Measurements from ENCODE around the gene RNASE7.
"Not testable (repeated sequence)": the region's sequence is repeated elsewhere in the genome, so short reads cannot be mapped to it uniquely, and the experiment has no call there.

The RNASE7 gene

GRCh38 chr14:21032326-21033132, 9.6 kb upstream of the RNASE7 start:
- no peak overlapping the region for H3K9ac ChIP-seq (ENCODE audit: low read depth in 1 of 2, low read length in 2 of 2)
- H3K4me1 ChIP-seq (ENCODE audit: control insufficient read depth in 2 of 2, insufficient read depth in 2 of 2, low read length in 2 of 2), result no peaks in the 10 kb centered on the region
- no peak overlapping the region for H3K4me3 ChIP-seq (ENCODE audit: low read length in 2 of 2)
- no peaks in the 10 kb centered on the region for H3K36me3 ChIP-seq (ENCODE audit: control insufficient read depth in 2 of 2, insufficient read depth in 2 of 2, low read length in 2 of 2)
- no peaks in the 10 kb centered on the region for H3K27me3 ChIP-seq (ENCODE audit: control insufficient read depth in 2 of 2, insufficient read depth in 2 of 2, low read length in 2 of 2)
- H3K27ac ChIP-seq (ENCODE audit: low read depth in 2 of 2, low read length in 2 of 2), result no peak overlapping the region
- H3K9me3 ChIP-seq (ENCODE audit: control insufficient read depth in 2 of 2, low read length in 2 of 2), result no peaks in the 10 kb centered on the region

- Histone ChIP-seq H3K36me3 (ENCODE audit: control insufficient read depth in 2 of 2, insufficient read depth in 2 of 2, low read length in 2 of 2) (no peaks in the 10 kb centered on the region), H3K9ac (ENCODE audit: low read depth in 1 of 2, low read length in 2 of 2) (no peak overlapping the region), H3K27ac (ENCODE audit: low read depth in 2 of 2, low read length in 2 of 2) (no peak overlapping the region), H3K27me3 (ENCODE audit: control insufficient read depth in 2 of 2, insufficient read depth in 2 of 2, low read length in 2 of 2) (no peaks in the 10 kb centered on the region), H3K4me3 (ENCODE audit: low read length in 2 of 2) (no peak overlapping the region), H3K4me1 (ENCODE audit: control insufficient read depth in 2 of 2, insufficient read depth in 2 of 2, low read length in 2 of 2) (no peaks in the 10 kb centered on the region), H3K9me3 (ENCODE audit: control insufficient read depth in 2 of 2, low read length in 2 of 2) (no peaks in the 10 kb centered on the region)
Observed at GRCh38 chr14:21033133-21033698, 8.9 kb upstream of the RNASE7 start.

DNA sequence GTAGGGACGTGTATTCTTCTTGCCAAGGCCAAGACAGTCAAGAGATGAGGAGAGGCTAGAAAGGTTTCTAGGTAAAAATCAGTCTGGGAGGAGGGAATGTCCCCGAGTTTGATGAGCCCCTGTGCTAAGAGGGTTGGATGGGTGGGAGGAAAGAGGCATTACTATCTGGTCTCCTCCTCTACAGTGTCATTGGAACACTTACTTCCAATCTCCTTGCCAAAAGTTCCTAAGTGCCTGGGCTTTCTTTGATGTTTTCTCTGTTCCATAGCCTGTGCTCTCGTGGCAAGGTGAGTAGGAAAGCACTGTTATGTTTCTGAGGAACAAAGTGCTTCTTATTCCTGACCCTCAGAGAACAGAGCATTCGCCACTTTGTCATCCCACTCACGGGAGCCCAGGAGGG, 7.5 kb upstream of the RNASE7 start, which contains the start of gene RNASE13:
Gene RNASE13, minus strand, starts transcription at position 101 of the 400 bp plus-strand sequence. CDS start 519 bp downstream, outside the sequence.
- no peak within 1 kb of the TSS for H3K27ac ChIP-seq (ENCODE audit: low read depth in 2 of 2, low read length in 2 of 2)
- H3K36me3 ChIP-seq (ENCODE audit: control insufficient read depth in 2 of 2, insufficient read depth in 2 of 2, low read length in 2 of 2), result no peaks in the 10 kb centered on the region
- H3K27me3 ChIP-seq (ENCODE audit: control insufficient read depth in 2 of 2, insufficient read depth in 2 of 2, low read length in 2 of 2), result no peaks in the 10 kb centered on the region
- no peak within 1 kb of the TSS for H3K9ac ChIP-seq (ENCODE audit: low read depth in 1 of 2, low read length in 2 of 2)
- H3K4me3 ChIP-seq (ENCODE audit: low read length in 2 of 2), result no peak within 1 kb of the TSS
- no peaks in the 10 kb centered on the region for H3K9me3 ChIP-seq (ENCODE audit: control insufficient read depth in 2 of 2, low read length in 2 of 2)
- H3K4me1 ChIP-seq (ENCODE audit: control insufficient read depth in 2 of 2, insufficient read depth in 2 of 2, low read length in 2 of 2), result peaks cover 13 to 14% of the 10 kb centered on the region in 2 donors

DNA sequence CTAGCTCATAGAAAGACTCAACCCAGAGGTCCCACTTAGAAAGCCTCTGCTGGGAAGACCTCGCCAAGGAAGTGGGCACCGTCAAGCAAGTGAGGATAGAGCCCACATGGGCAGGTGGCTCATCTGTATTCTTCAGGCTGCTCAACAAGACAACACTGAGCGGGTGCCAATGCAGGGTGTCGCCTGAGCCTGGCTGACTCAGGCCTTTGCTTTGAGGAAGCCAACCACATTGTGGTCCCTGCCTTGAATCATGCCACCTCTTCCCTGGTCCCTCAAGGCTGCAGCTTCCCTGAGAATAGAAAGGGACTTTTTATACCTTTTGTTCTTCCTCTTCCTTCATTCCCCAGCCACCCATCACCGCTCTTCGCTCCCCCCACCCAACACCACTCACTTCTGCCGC, 5.4 kb upstream of the RNASE7 start:
- H3K9ac ChIP-seq (ENCODE audit: low read depth in 1 of 2, low read length in 2 of 2), result no peak overlapping the region
- H3K4me1 ChIP-seq (ENCODE audit: control insufficient read depth in 2 of 2, insufficient read depth in 2 of 2, low read length in 2 of 2), result peaks cover 14 to 15% of the 10 kb centered on the region in 2 donors
- no peak overlapping the region for H3K4me3 ChIP-seq (ENCODE audit: low read length in 2 of 2)
- H3K9me3 ChIP-seq (ENCODE audit: control insufficient read depth in 2 of 2, low read length in 2 of 2), result no peaks in the 10 kb centered on the region
- H3K27me3 ChIP-seq (ENCODE audit: control insufficient read depth in 2 of 2, insufficient read depth in 2 of 2, low read length in 2 of 2), result no peaks in the 10 kb centered on the region
- no peak overlapping the region for H3K27ac ChIP-seq (ENCODE audit: low read depth in 2 of 2, low read length in 2 of 2)
- no peaks in the 10 kb centered on the region for H3K36me3 ChIP-seq (ENCODE audit: control insufficient read depth in 2 of 2, insufficient read depth in 2 of 2, low read length in 2 of 2)

DNA sequence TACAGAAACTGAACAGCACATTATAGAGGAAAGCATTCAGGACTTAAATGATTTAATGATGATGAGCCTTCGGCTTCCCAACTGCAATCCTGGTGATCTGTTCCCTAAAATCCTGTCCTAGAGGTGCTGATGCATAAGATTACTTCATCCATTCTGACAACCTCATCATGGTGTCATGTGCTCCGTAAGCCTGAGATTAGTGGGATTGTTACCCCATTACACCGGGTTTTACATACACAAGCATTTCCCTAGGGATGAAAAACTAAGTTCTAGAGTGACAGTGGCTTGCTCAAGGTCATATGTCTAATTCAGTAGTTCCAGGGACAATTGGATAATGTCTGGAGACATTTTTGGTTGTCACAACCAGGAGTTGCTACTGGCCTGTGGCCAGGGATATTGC, 5.0 kb upstream of the RNASE7 start:
- peaks cover 14 to 15% of the 10 kb centered on the region in 2 donors for H3K4me1 ChIP-seq (ENCODE audit: control insufficient read depth in 2 of 2, insufficient read depth in 2 of 2, low read length in 2 of 2)
- no peak overlapping the region for H3K9ac ChIP-seq (ENCODE audit: low read depth in 1 of 2, low read length in 2 of 2)
- no peak overlapping the region for H3K4me3 ChIP-seq (ENCODE audit: low read length in 2 of 2)
- H3K9me3 ChIP-seq (ENCODE audit: control insufficient read depth in 2 of 2, low read length in 2 of 2), result no peaks in the 10 kb centered on the region
- H3K27ac ChIP-seq (ENCODE audit: low read depth in 2 of 2, low read length in 2 of 2), result no peak overlapping the region
- H3K27me3 ChIP-seq (ENCODE audit: control insufficient read depth in 2 of 2, insufficient read depth in 2 of 2, low read length in 2 of 2), result no peaks in the 10 kb centered on the region
- H3K36me3 ChIP-seq (ENCODE audit: control insufficient read depth in 2 of 2, insufficient read depth in 2 of 2, low read length in 2 of 2), result no peaks in the 10 kb centered on the region

- H3K27ac ChIP-seq (ENCODE audit: low read depth in 2 of 2, low read length in 2 of 2), result peak overlapping the region; percentile 36 to 68
- H3K4me1 ChIP-seq (ENCODE audit: control insufficient read depth in 2 of 2, insufficient read depth in 2 of 2, low read length in 2 of 2), result peaks cover 23 to 29% of the 10 kb centered on the region in 2 donors
- H3K36me3 ChIP-seq (ENCODE audit: control insufficient read depth in 2 of 2, insufficient read depth in 2 of 2, low read length in 2 of 2), result no peaks in the 10 kb centered on the region
- H3K9ac ChIP-seq (ENCODE audit: low read depth in 1 of 2, low read length in 2 of 2), result peak overlapping the region; percentile 7 to 31
- no peaks in the 10 kb centered on the region for H3K27me3 ChIP-seq (ENCODE audit: control insufficient read depth in 2 of 2, insufficient read depth in 2 of 2, low read length in 2 of 2)
- no peaks in the 10 kb centered on the region for H3K9me3 ChIP-seq (ENCODE audit: control insufficient read depth in 2 of 2, low read length in 2 of 2)
- peak overlapping the region in 1 of 2 donors; percentile 34 for H3K4me3 ChIP-seq (ENCODE audit: low read length in 2 of 2)
Observed at GRCh38 chr14:21038441-21039422, 3.4 kb upstream of the RNASE7 start.

DNA sequence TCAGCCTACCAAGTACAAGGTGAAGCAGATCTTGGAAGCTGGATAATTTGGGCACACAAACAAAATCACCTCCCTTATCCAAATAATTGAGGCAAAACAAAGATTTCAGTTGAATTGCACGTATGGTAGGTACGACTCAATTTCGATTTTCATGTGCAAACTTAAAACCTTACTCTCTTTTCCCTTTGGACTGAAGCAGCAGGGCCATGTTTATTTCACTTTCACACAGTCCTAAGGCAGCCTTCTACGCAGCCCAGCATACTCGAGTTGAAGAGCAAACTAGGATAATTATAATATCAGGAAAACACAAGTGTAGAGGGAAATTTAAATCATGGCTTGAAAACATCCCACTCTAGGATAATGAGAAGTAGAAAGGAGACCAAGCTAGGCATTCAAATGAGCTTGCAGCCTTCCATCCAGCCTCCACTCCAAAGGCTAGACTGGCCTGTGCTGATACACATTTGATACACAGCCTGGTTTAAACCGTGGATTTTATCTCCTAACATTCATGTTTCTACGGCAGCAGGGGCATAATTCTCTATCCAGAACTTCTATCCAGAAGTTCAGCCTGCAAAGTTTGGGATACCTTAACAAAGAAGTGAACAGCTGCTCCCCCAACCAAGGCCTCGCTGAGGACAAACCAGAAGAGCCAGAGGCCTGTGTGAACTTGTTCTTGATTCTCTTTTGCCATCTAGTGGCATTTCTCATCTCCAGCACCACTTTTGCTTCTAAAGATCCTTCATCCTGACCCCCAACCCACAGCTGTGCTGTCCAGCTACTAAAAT, 2.4 kb upstream of the RNASE7 start:
- Histone ChIP-seq H3K27ac (ENCODE audit: low read depth in 2 of 2, low read length in 2 of 2) (peak overlapping the region; percentile 36 to 68), H3K4me1 (ENCODE audit: control insufficient read depth in 2 of 2, insufficient read depth in 2 of 2, low read length in 2 of 2) (peaks cover 25 to 34% of the 10 kb centered on the region in 2 donors), H3K27me3 (ENCODE audit: control insufficient read depth in 2 of 2, insufficient read depth in 2 of 2, low read length in 2 of 2) (no peaks in the 10 kb centered on the region), H3K9me3 (ENCODE audit: control insufficient read depth in 2 of 2, low read length in 2 of 2) (no peaks in the 10 kb centered on the region), H3K36me3 (ENCODE audit: control insufficient read depth in 2 of 2, insufficient read depth in 2 of 2, low read length in 2 of 2) (no peaks in the 10 kb centered on the region), H3K4me3 (ENCODE audit: low read length in 2 of 2) (no peak overlapping the region), H3K9ac (ENCODE audit: low read depth in 1 of 2, low read length in 2 of 2) (peak overlapping the region in 1 of 2 donors; percentile 31)

DNA sequence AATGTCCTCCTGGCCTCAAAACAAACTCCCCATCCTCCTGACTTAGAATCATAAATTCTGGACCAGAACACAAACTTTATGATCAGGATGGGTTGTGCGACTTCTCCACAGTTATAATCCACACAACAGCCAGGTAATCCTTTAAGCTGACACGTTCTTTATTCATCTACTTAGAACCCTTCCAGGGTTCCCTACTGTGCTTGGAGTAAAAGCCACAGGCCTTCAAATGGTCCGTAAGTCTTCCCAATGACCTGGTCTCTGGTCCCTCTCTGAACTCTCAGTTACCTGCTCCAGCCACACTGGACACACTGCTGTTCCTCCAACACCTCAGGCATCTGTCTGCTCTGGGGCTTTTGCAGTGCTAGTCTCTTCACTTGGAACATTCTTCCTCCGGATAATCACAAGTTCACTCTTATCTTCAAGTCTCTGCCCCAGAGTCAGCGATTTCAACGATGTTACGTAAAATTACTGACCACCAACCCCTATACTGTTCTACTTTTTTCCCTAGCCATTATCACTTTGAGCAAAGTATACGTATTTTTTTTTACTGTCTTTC, 1.7 kb upstream of the RNASE7 start:
- no peak overlapping the region for H3K4me3 ChIP-seq (ENCODE audit: low read length in 2 of 2)
- H3K9me3 ChIP-seq (ENCODE audit: control insufficient read depth in 2 of 2, low read length in 2 of 2), result no peaks in the 10 kb centered on the region
- no peak overlapping the region for H3K9ac ChIP-seq (ENCODE audit: low read depth in 1 of 2, low read length in 2 of 2)
- no peak overlapping the region for H3K27ac ChIP-seq (ENCODE audit: low read depth in 2 of 2, low read length in 2 of 2)
- peaks cover 25 to 34% of the 10 kb centered on the region in 2 donors for H3K4me1 ChIP-seq (ENCODE audit: control insufficient read depth in 2 of 2, insufficient read depth in 2 of 2, low read length in 2 of 2)
- no peaks in the 10 kb centered on the region for H3K27me3 ChIP-seq (ENCODE audit: control insufficient read depth in 2 of 2, insufficient read depth in 2 of 2, low read length in 2 of 2)
- no peaks in the 10 kb centered on the region for H3K36me3 ChIP-seq (ENCODE audit: control insufficient read depth in 2 of 2, insufficient read depth in 2 of 2, low read length in 2 of 2)

- H3K9ac ChIP-seq (ENCODE audit: low read depth in 1 of 2, low read length in 2 of 2); H3K4me3 ChIP-seq (ENCODE audit: low read length in 2 of 2); H3K27me3 ChIP-seq (ENCODE audit: control insufficient read depth in 2 of 2, insufficient read depth in 2 of 2, low read length in 2 of 2); H3K27ac ChIP-seq (ENCODE audit: low read depth in 2 of 2, low read length in 2 of 2); H3K36me3 ChIP-seq (ENCODE audit: control insufficient read depth in 2 of 2, insufficient read depth in 2 of 2, low read length in 2 of 2); H3K9me3 ChIP-seq (ENCODE audit: control insufficient read depth in 2 of 2, low read length in 2 of 2): not testable (repeated sequence)
- H3K4me1 ChIP-seq (ENCODE audit: control insufficient read depth in 2 of 2, insufficient read depth in 2 of 2, low read length in 2 of 2), result peaks cover 25 to 34% of the 10 kb centered on the region in 2 donors
Observed at GRCh38 chr14:21040941-21041340, 1.2 kb upstream of the RNASE7 start.

All from mucosa of rectum (tissue), 2 donors.